Nephron progenitor cell (in vitro differentiated cells): Measurements from ENCODE around the gene PTRH1.
A peak's percentile ranks its signal among the peaks of the same experiment; 100 is the strongest.

Experiments used
- DNase-seq: peaks from one replicate; pipeline ENCODE4 v3.0.0; 2021
- H3K27ac Mint-ChIP-seq: 2 replicates; pipeline ENCODE4 v1.8.0; 2021; ENCODE audit warnings: mild to moderate bottlenecking, moderate library complexity, mixed read lengths
- H3K27me3 Mint-ChIP-seq: 2 replicates; pipeline ENCODE4 v1.8.0; 2021; ENCODE audit warnings: mild to moderate bottlenecking, low read depth, mixed read lengths; ENCODE audit not compliant: poor library complexity
- H3K36me3 Mint-ChIP-seq: 2 replicates; pipeline ENCODE4 v1.8.0; 2021; ENCODE audit warnings: low read depth, mixed read lengths
- H3K4me1 Mint-ChIP-seq: 2 replicates; pipeline ENCODE4 v1.8.0; 2021; ENCODE audit warnings: mixed read lengths
- H3K4me3 Mint-ChIP-seq: 2 replicates; pipeline ENCODE4 v1.8.0; 2021; ENCODE audit warnings: mild to moderate bottlenecking, moderate library complexity, mixed read lengths
- H3K9me3 Mint-ChIP-seq: 2 replicates; pipeline ENCODE4 v1.8.0; 2021; ENCODE audit warnings: mild to moderate bottlenecking, moderate library complexity, mixed read lengths
- TF ChIP-seq, protein P1 (sequence below): fragments of 200-600 bp; sonication (generic); IDR thresholded peaks from 2 replicates; pipeline ENCODE4 v1.5.0; 2021; ENCODE audit warnings: antibody characterized with exemption

The PTRH1 gene

DNA sequence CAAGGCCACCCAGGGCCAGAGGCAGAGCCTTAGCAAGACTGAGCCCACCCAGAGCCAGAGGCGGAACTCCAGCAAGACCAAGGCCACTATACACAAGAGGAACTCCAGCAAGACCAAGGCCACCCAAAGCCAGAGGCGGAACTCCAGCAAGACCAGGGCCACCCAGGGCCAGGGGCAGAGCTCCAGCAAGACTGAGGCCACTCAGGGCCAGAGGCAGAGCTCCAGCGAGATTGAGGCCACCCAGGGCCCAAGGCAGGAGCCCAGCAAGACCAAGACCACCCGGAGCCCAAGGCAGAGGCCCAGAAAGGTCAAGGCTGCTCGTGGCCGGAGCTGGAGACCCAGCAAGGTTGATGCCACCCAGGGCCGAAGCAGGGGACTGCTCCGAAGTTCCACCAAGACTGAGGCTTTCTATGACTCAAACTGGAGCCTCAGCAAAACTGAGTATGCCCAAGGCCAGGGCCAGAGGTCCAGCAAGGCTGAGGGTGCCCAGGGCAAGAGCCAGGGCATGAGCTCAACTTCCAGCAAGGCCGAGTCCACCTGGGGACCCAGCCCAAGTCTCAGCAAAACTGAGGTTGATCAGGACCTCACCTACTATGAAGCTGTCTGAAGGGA is 15.4 kb upstream of the PTRH1 start:
- Mint-ChIP-seq H3K4me1 (peaks cover 10% of the 10 kb centered on the region), H3K4me3 (no peak overlapping the region)

DNA sequence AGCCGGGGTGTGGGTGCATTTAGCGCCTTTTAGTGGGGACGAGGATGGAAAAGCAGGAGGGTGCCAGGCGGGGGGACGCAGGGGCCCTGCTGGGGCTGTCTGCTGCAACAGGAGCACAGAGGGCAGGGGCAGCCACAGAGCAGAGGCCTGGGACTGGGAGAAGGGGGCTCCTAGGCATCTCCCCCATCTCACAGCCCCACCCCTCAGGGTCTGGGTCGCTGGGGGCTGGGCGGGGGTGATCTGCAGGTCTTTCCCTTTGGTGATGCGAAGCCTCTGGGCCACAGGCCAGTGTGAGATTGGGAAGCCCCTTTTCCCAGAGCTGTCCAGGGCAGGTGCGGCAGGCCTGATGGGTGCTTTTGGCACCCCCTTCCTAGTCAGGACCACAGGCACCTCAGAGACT is 14.8 kb upstream of the PTRH1 start:
- DNase-seq, result no peak
- TF ChIP-seq, protein P1, sequence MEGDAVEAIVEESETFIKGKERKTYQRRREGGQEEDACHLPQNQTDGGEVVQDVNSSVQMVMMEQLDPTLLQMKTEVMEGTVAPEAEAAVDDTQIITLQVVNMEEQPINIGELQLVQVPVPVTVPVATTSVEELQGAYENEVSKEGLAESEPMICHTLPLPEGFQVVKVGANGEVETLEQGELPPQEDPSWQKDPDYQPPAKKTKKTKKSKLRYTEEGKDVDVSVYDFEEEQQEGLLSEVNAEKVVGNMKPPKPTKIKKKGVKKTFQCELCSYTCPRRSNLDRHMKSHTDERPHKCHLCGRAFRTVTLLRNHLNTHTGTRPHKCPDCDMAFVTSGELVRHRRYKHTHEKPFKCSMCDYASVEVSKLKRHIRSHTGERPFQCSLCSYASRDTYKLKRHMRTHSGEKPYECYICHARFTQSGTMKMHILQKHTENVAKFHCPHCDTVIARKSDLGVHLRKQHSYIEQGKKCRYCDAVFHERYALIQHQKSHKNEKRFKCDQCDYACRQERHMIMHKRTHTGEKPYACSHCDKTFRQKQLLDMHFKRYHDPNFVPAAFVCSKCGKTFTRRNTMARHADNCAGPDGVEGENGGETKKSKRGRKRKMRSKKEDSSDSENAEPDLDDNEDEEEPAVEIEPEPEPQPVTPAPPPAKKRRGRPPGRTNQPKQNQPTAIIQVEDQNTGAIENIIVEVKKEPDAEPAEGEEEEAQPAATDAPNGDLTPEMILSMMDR, result no peak
- Mint-ChIP-seq H3K27me3 (no peaks in the 10 kb centered on the region), H3K4me1 (peaks cover 10% of the 10 kb centered on the region), H3K27ac (no peak overlapping the region), H3K9me3 (no peaks in the 10 kb centered on the region), H3K36me3 (no peaks in the 10 kb centered on the region), H3K4me3 (no peak overlapping the region)

More for the DNA sequence above, 15.4 kb upstream of the PTRH1 start:
- no peaks in the 10 kb centered on the region for H3K36me3 Mint-ChIP-seq
- H3K27me3 Mint-ChIP-seq, result peaks cover under 1% of the 10 kb centered on the region
- H3K27ac Mint-ChIP-seq, result no peak overlapping the region
- no peak for DNase-seq
- no peaks in the 10 kb centered on the region for H3K9me3 Mint-ChIP-seq
- TF ChIP-seq, protein P1, result no peak

DNA sequence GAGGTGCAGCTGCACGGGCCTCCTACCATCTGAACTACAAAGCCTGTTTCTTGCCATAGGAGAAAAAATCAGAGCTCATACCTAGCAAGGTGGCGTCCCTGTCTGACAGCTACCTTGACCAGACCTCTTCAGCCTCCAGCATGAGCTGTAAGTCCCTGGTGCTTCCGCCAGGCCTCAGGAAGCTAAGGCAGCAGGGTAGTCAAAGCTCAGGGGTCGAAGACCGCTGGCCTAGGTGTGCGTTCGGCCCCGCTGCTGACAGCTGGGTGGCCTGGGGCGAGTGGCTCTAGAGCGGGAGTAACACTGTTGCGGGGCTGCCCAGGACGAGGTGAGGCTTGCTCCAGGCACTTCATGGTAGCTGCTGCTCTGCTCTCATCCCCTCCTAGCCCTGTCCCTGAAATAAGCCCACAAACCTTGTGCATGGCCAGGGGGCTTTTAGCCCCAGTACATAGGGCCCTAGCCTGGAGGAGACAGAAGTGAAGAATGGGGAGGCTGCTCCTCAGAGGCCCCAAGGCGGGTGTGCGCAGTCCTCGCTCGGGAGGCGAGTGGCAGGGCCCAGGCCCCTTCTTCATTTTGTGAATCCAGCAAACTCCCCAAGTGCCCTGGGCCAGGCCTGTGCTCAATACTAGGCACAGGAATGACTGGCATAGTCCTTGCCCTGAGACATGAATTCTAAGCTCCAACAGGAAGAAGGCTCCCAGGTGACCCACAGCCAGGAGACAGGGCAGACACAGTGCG is 14.2 kb upstream of the PTRH1 start:
- TF ChIP-seq, protein P1, result no peak
- no peaks in the 10 kb centered on the region for H3K9me3 Mint-ChIP-seq
- no peak overlapping the region for H3K4me3 Mint-ChIP-seq
- peaks cover 10% of the 10 kb centered on the region for H3K4me1 Mint-ChIP-seq
- H3K27ac Mint-ChIP-seq, result peak overlapping the region; percentile 61
- no peaks in the 10 kb centered on the region for H3K27me3 Mint-ChIP-seq
- DNase-seq, result no peak
- H3K36me3 Mint-ChIP-seq, result no peaks in the 10 kb centered on the region

- H3K27ac Mint-ChIP-seq, result no peak overlapping the region
Observed at GRCh38 chr9:127728808-127729207, 13.3 kb upstream of the PTRH1 start.

GRCh38 chr9:127726871-127727270 is 11.4 kb upstream of the PTRH1 start:
- TF ChIP-seq, protein P1, result no peak
- no peaks in the 10 kb centered on the region for H3K9me3 Mint-ChIP-seq
- peaks cover 8% of the 10 kb centered on the region for H3K4me1 Mint-ChIP-seq
- H3K4me3 Mint-ChIP-seq, result no peak overlapping the region
- DNase-seq, result no peak
- H3K27me3 Mint-ChIP-seq, result peaks cover 8% of the 10 kb centered on the region
- H3K36me3 Mint-ChIP-seq, result no peaks in the 10 kb centered on the region
- no peak overlapping the region for H3K27ac Mint-ChIP-seq

More at GRCh38 chr9:127728808-127729207, 13.3 kb upstream of the PTRH1 start:
- peaks cover 12% of the 10 kb centered on the region for H3K4me1 Mint-ChIP-seq
- H3K9me3 Mint-ChIP-seq, result no peaks in the 10 kb centered on the region
- H3K36me3 Mint-ChIP-seq, result no peaks in the 10 kb centered on the region
- TF ChIP-seq, protein P1, result no peak
- no peaks in the 10 kb centered on the region for H3K27me3 Mint-ChIP-seq
- H3K4me3 Mint-ChIP-seq, result no peak overlapping the region
- DNase-seq, result no peak
